SU-DHL-6 (cell line): Measurements from ENCODE around the gene FSTL1.

Experiments used
- H2AFZ ChIP-seq: fragments of 200-600 bp; sonication (generic); 2 replicates; pipeline ENCODE4 v1.6.1; 2014; ENCODE audit warnings: low read depth, mild to moderate bottlenecking, moderate library complexity, mixed read lengths, antibody characterized with exemption, low read length; ENCODE audit not compliant: severe bottlenecking
- H3F3A ChIP-seq: fragments of 200-600 bp; shearing (Covaris generic); 2 replicates; pipeline ENCODE4 v1.6.0; 2016; ENCODE audit warnings: antibody characterized with exemption, mild to moderate bottlenecking; ENCODE audit not compliant: insufficient read depth
- H3K27ac ChIP-seq: fragments of 200-600 bp; sonication (generic); 2 replicates; pipeline ENCODE4 v1.5.1; 2016; ENCODE audit warnings: low read depth, mild to moderate bottlenecking, low read length, moderate library complexity, mixed read lengths
- H3K27me3 ChIP-seq: fragments of 200-600 bp; sonication (generic), shearing (Covaris generic); 2 replicates; pipeline ENCODE4 v1.6.0; 2014; ENCODE audit warnings: mild to moderate bottlenecking, low read length
- H3K36me3 ChIP-seq: fragments of 200-600 bp; sonication (generic); 2 replicates; pipeline ENCODE4 v1.6.1; 2014; ENCODE audit warnings: mild to moderate bottlenecking, low read length, mixed read lengths
- H3K4me2 ChIP-seq: fragments of 300-600, 200-600 bp; shearing (Covaris generic), sonication (generic); 2 replicates; pipeline ENCODE4 v1.6.0; 2014; ENCODE audit warnings: low read length, low read depth, mild to moderate bottlenecking; ENCODE audit not compliant: poor library complexity, severe bottlenecking
- H3K4me3 ChIP-seq: fragments of 200-600 bp; sonication (generic); 2 replicates; pipeline ENCODE4 v1.5.1; 2014; ENCODE audit warnings: antibody characterized with exemption, low read length, mild to moderate bottlenecking, mixed read lengths; ENCODE audit not compliant: insufficient read depth, poor library complexity, severe bottlenecking
- H3K79me2 ChIP-seq: fragments of 200-600 bp; sonication (generic); 2 replicates; pipeline ENCODE4 v1.6.1; 2014; ENCODE audit warnings: mild to moderate bottlenecking, low read length, moderate library complexity; ENCODE audit not compliant: insufficient read depth
- H3K9ac ChIP-seq: fragments of 200-600 bp; sonication (generic); 2 replicates; pipeline ENCODE4 v1.7.0; 2014; ENCODE audit warnings: mild to moderate bottlenecking, low read length
- H3K9me2 ChIP-seq: fragments of 200-600 bp; sonication (generic); replicated peaks from 2 replicates; pipeline ENCODE4 v1.6.1; 2014; ENCODE audit warnings: low read length; ENCODE audit not compliant: insufficient read depth
- H3K9me3 ChIP-seq: fragments of 200-600 bp; sonication (generic); 2 replicates; pipeline ENCODE4 v1.6.1; 2014; ENCODE audit warnings: low read length, mixed read lengths; ENCODE audit not compliant: insufficient read depth
- H4K20me1 ChIP-seq: fragments of 200-600 bp; sonication (generic); 2 replicates; pipeline ENCODE4 v1.6.1; 2014; ENCODE audit warnings: low read depth, mild to moderate bottlenecking, antibody characterized with exemption, low read length, moderate library complexity, mixed read lengths
- CTCF ChIP-seq: fragments of 200-600 bp; sonication (generic); IDR thresholded peaks from one replicate; pipeline ENCODE4 v1.5.1; 2017; ENCODE audit warnings: antibody characterized with exemption, mild to moderate bottlenecking, low read length, moderate library complexity; ENCODE audit not compliant: insufficient read depth, poor library complexity, severe bottlenecking
- EZH2phosphoT487 ChIP-seq: fragments of 200-600 bp; sonication (generic), shearing (Covaris generic); conservative IDR thresholded peaks from 2 replicates; pipeline ENCODE4 v1.6.1; 2018; ENCODE audit warnings: mild to moderate bottlenecking, antibody characterized with exemption, low read length, moderate library complexity, mixed read lengths

The FSTL1 gene

GRCh38 chr3:120454076-120454689 lies 3.4 kb upstream of the FSTL1 start:
- TF ChIP-seq EZH2phosphoT487 = no peak
- TF ChIP-seq CTCF = no peak
- no peaks in the 10 kb centered on the region for H3K79me2 ChIP-seq
- no peak overlapping the region for H3K9ac ChIP-seq

DNA sequence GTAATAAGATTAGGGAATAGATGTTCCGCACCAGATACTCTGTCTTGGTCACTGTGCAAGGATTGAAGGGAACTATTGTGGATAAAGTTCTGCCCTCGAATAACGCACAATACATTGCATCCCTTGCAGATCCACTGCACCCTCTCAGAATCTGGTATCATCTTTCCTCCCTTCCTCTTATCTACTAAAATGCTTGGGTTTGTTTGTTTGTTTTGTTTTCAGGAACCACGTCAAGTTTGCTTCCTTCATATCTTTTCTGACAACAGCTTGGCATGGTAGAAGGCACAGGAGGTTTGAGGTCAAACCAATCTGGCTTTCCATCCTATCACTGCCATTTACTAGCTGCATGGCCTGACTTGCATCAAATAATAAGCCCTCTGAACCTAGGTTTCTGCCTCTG lies 2.0 kb upstream of the FSTL1 start:
- H4K20me1 ChIP-seq = no peaks in the 10 kb centered on the region
- no peaks in the 10 kb centered on the region for H3K9me3 ChIP-seq
- H3K4me2 ChIP-seq = no peak overlapping the region

More at GRCh38 chr3:120454076-120454689, 3.4 kb upstream of the FSTL1 start:
- no peaks in the 10 kb centered on the region for H3K9me3 ChIP-seq
- H3K27ac ChIP-seq = no peak overlapping the region
- no peak overlapping the region for H3K4me2 ChIP-seq
- no peaks in the 10 kb centered on the region for H3F3A ChIP-seq
- no peaks in the 10 kb centered on the region for H4K20me1 ChIP-seq
- no peaks in the 10 kb centered on the region; the same call in 1 of the 2 replicates for H3K27me3 ChIP-seq
- H3K9me2 ChIP-seq = no peaks in the 10 kb centered on the region
- no peak overlapping the region for H3K4me3 ChIP-seq
- H3K36me3 ChIP-seq = no peaks in the 10 kb centered on the region
- no peak overlapping the region for H2AFZ ChIP-seq

GRCh38 chr3:120451806-120452205 lies 1.0 kb upstream of the FSTL1 start:
- H3F3A ChIP-seq = no peaks in the 10 kb centered on the region
- H3K27ac ChIP-seq = no peak overlapping the region
- H3K27me3 ChIP-seq = no peaks in the 10 kb centered on the region
- no peak for TF ChIP-seq CTCF
- no peak for TF ChIP-seq EZH2phosphoT487
- no peak overlapping the region for H3K4me3 ChIP-seq
- H4K20me1 ChIP-seq = no peaks in the 10 kb centered on the region
- H2AFZ ChIP-seq = no peak overlapping the region
- no peak overlapping the region for H3K4me2 ChIP-seq
- no peak overlapping the region for H3K9ac ChIP-seq
- H3K9me3 ChIP-seq = no peaks in the 10 kb centered on the region
- H3K36me3 ChIP-seq = no peaks in the 10 kb centered on the region
- no peaks in the 10 kb centered on the region for H3K79me2 ChIP-seq
- H3K9me2 ChIP-seq = no peaks in the 10 kb centered on the region

More for the DNA sequence above, 2.0 kb upstream of the FSTL1 start:
- Histone ChIP-seq H3K27ac (no peak overlapping the region), H3K9ac (no peak overlapping the region), H3K4me3 (no peak overlapping the region), H3K9me2 (no peaks in the 10 kb centered on the region), H3K79me2 (no peaks in the 10 kb centered on the region), H3K27me3 (no peaks in the 10 kb centered on the region; the same call in 1 of the 2 replicates), H3K36me3 (no peaks in the 10 kb centered on the region), H3F3A (no peaks in the 10 kb centered on the region), H2AFZ (no peak overlapping the region)
- no peak for TF ChIP-seq EZH2phosphoT487
- TF ChIP-seq CTCF = no peak
